ENCODE measurements around the gene TMCC3.

GRCh38 chr12:94698578-94698977 is 48.2 kb upstream of the TMCC3 start:
- TF ChIP-seq REST (IDR thresholded peaks at IDR 0.05; ENCODE audit: insufficient read depth in 1 of 2, low read depth in 2 of 2, low read length in 2 of 2) (no peak), TAF1 (IDR thresholded peaks at IDR 0.05; ENCODE audit: borderline replicate concordance, insufficient read depth, low read length) (no peak)

Data from PFSK-1 (cell line).